GM12892 (cell line): ENCODE results near the gene DHX30.

Source experiments
- POLR2A ChIP-seq: IDR thresholded peaks from 2 replicates; pipeline ENCODE4 v1.6.1; 2011; ENCODE audit warnings: low read depth, low read length, control low read depth
- POLR2AphosphoS5 ChIP-seq: IDR thresholded peaks from 2 replicates; pipeline ENCODE4 v1.6.1; 2011; ENCODE audit warnings: low read depth, low read length, control low read depth

GRCh38 chr3:47885168-47885567 is 82.2 kb downstream of the DHX30 start:
- no peak for TF ChIP-seq POLR2A
- TF ChIP-seq POLR2AphosphoS5: no peak
